CD14-positive monocyte (primary cell): ENCODE measurements around the gene DAPK2. TPM values are rescaled to one million over a fixed set of nuclear protein-coding genes. Genes with fewer than 3 reads are reported as not detected.

ENCODE experiments used
- DNase-seq, 3 donors: peaks; one replicate each; pipeline ENCODE4 v3.0.0-alpha.2; 2011 to 2022
- H2AFZ ChIP-seq: 2 replicates; pipeline ENCODE4 v1.6.0; 2012; ENCODE audit warnings: mild to moderate bottlenecking, low read depth, low read length, inconsistent platforms; ENCODE audit not compliant: insufficient read depth, poor library complexity, severe bottlenecking
- H3K27ac ChIP-seq, 2 donors: 1 replicate in 1 of 2; 2 replicates in 1 of 2; pipeline ENCODE4 v1.5.1; 2012 to 2013; ENCODE audit warnings: low read length in 2 of 2, control low read depth in 1 of 2, inconsistent platforms in 1 of 2, low read depth in 1 of 2, mild to moderate bottlenecking in 1 of 2
- H3K27me3 ChIP-seq, 2 donors: one replicate each; pipeline versions ENCODE4 v1.6.0 to v1.6.1; 2011 to 2013; ENCODE audit warnings: low read length in 2 of 2; ENCODE audit not compliant: control insufficient read depth in 2 of 2, insufficient read depth in 2 of 2
- H3K36me3 ChIP-seq, 2 donors: replicated peaks in 1 of 2; 1 replicate in 1 of 2; 2 replicates in 1 of 2; pipeline versions ENCODE4 v1.5.1 to v1.6.1; 2012 to 2013; ENCODE audit warnings: low read length in 2 of 2, control low read depth in 1 of 2, inconsistent platforms in 1 of 2, mild to moderate bottlenecking in 1 of 2; ENCODE audit not compliant: insufficient read depth in 2 of 2, control insufficient read depth in 1 of 2
- H3K4me1 ChIP-seq, 2 donors: 1 replicate in 1 of 2; 2 replicates in 1 of 2; pipeline versions ENCODE4 v1.5.1 to v1.6.1; 2012 to 2013; ENCODE audit warnings: low read length in 2 of 2, control low read depth in 1 of 2, inconsistent platforms in 1 of 2, mild to moderate bottlenecking in 1 of 2, moderate library complexity in 1 of 2; ENCODE audit not compliant: insufficient read depth in 2 of 2, control insufficient read depth in 1 of 2
- H3K4me2 ChIP-seq: replicated peaks from 2 replicates; pipeline ENCODE3; 2012; ENCODE audit warnings: low read length, moderate library complexity, mild to moderate bottlenecking; ENCODE audit not compliant: poor library complexity, severe bottlenecking; ENCODE audit errors: extremely low read depth
- H3K4me3 ChIP-seq, 3 experiments: fragments of 200-600 bp in 1 of 3; sonication (generic) in 1 of 3; replicated peaks in 1 of 3; 1 replicate in 2 of 3; 2 replicates in 1 of 3; pipeline ENCODE4 v1.5.1; 2011 to 2013; ENCODE audit warnings: low read length in 3 of 3, mild to moderate bottlenecking in 3 of 3, control low read depth in 2 of 3, low read depth in 2 of 3, inconsistent platforms in 1 of 3, moderate library complexity in 1 of 3
- H3K79me2 ChIP-seq: 2 replicates; pipeline ENCODE4 v1.6.0; 2012; ENCODE audit warnings: mild to moderate bottlenecking, control low read depth, inconsistent platforms, low read length, moderate library complexity; ENCODE audit not compliant: insufficient read depth
- H3K9ac ChIP-seq: 2 replicates; pipeline ENCODE4 v1.6.0; 2017; ENCODE audit warnings: low read length, mild to moderate bottlenecking; ENCODE audit not compliant: insufficient read depth, poor library complexity, severe bottlenecking
- H3K9me3 ChIP-seq, 2 donors: replicated peaks in 1 of 2; 1 replicate in 1 of 2; 2 replicates in 1 of 2; pipeline versions ENCODE4 v1.5.1 to v1.6.1; 2012 to 2013; ENCODE audit warnings: low read length in 2 of 2, control low read depth in 1 of 2; ENCODE audit not compliant: control insufficient read depth in 1 of 2, insufficient read depth in 1 of 2
- H4K20me1 ChIP-seq: 2 replicates; pipeline ENCODE4 v1.6.0; 2012; ENCODE audit warnings: mild to moderate bottlenecking, low read length, control low read depth, moderate library complexity; ENCODE audit not compliant: insufficient read depth
- H3K27ac Mint-ChIP-seq, 7 donors: one replicate each; pipeline ENCODE4 v1.8.0; 2020; ENCODE audit warnings: mild to moderate bottlenecking in 7 of 7, mixed read lengths in 7 of 7, moderate library complexity in 6 of 7, inconsistent platforms in 2 of 7
- H3K27me3 Mint-ChIP-seq, 3 donors: one replicate each; pipeline ENCODE4 v1.8.0; 2021 to 2022; ENCODE audit warnings: low read depth in 3 of 3, mild to moderate bottlenecking in 3 of 3, mixed read lengths in 3 of 3, moderate library complexity in 3 of 3, inconsistent platforms in 1 of 3
- H3K36me3 Mint-ChIP-seq, 2 donors: one replicate each; pipeline ENCODE4 v1.8.0; 2020; ENCODE audit warnings: mixed read lengths in 2 of 2, inconsistent platforms in 1 of 2, mild to moderate bottlenecking in 1 of 2
- H3K4me1 Mint-ChIP-seq: one replicate; pipeline ENCODE4 v1.8.0; 2020; ENCODE audit warnings: mild to moderate bottlenecking, mixed read lengths
- H3K4me3 Mint-ChIP-seq, 2 donors: one replicate each; pipeline ENCODE4 v1.8.0; 2020; ENCODE audit warnings: mild to moderate bottlenecking in 2 of 2, mixed read lengths in 2 of 2, moderate library complexity in 1 of 2
- H3K9me3 Mint-ChIP-seq, 7 donors: one replicate each; pipeline ENCODE4 v1.8.0; 2020 to 2022; ENCODE audit warnings: mixed read lengths in 7 of 7, mild to moderate bottlenecking in 6 of 7, moderate library complexity in 6 of 7, inconsistent platforms in 2 of 7
- CTCF ChIP-seq: fragments of 200-600 bp; IDR thresholded peaks from one replicate; pipeline ENCODE4 v1.8.0; 2022; ENCODE audit warnings: antibody characterized with exemption, mild to moderate bottlenecking
- WGBS: methylation state at CpG from one replicate; pipeline ENCODE4 v1.1.5; 2013; ENCODE audit warnings: missing lambda C conversion rate; ENCODE audit not compliant: insufficient coverage; 5-methylcytosine and 5-hydroxymethylcytosine counted together
- intact Hi-C, 2 donors: fragments of 100-400 bp; cut with micrococcal nuclease; formaldehyde crosslinking; loops; one replicate each; pipeline versions ENCODE4 v1.15.0 to v1.15.1; 2023
- polyA plus RNA-seq, 3 donors: library from polyadenylated mRNA; depleted of rRNA in 1 of 3; unstranded in 2 of 3; stranded (reverse) in 1 of 3; fragments of 300-500 nt in 2 of 3; fragments of >200 nt in 1 of 3; fragmentation: Illumina TruSeq in 2 of 3; gene quantifications; 1 replicate in 2 of 3; 2 replicates in 1 of 3; pipeline ENCODE4 v1.2.3, GENCODE V29; 2012 to 2021

The DAPK2 gene
- polyA plus RNA-seq, 3 donors: 0.59 to 4.1 (median 2.1) TPM

DNA sequence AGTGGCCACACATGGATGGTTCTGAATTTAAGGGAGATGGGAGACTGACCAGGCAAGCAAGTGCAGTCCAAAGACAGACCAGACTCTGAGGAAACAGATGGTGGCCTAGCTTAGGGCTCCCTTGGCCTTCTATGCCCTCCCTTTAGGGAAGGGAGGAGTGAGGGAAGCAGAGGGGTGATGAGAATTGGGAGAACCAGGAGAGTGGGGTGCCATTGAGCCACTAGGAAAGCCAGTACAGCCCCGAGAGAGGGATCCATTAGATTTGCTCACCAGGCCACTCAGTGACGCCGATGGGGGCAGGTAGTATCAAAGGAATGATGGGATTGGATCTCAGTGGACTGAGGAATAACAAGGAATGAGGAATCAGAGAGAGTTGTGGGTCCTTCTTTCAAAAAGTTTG, 182.1 kb downstream of the DAPK2 start:
- no peak overlapping the region for H3K4me3 ChIP-seq
- H3K36me3 Mint-ChIP-seq: no peaks in the 10 kb centered on the region
- peaks cover 9% of the 10 kb centered on the region for H3K4me1 Mint-ChIP-seq
- no peak overlapping the region for H2AFZ ChIP-seq
- no peak overlapping the region for H3K27ac ChIP-seq
- no peak overlapping the region for H3K27ac Mint-ChIP-seq
- TF ChIP-seq CTCF: no peak
- no peak overlapping the region for H3K9ac ChIP-seq
- H3K9me3 Mint-ChIP-seq: no peaks in the 10 kb centered on the region
- no peaks in the 10 kb centered on the region for H3K36me3 ChIP-seq
- intact Hi-C loops: no loop called here
- H3K27me3 Mint-ChIP-seq: peaks cover 0 to 4% (median 3%) of the 10 kb centered on the region in 3 donors
- H3K4me1 ChIP-seq: no peaks in the 10 kb centered on the region
- no peak for DNase-seq
- H3K4me2 ChIP-seq: no peak overlapping the region
- no peaks in the 10 kb centered on the region for H3K79me2 ChIP-seq
- H3K27me3 ChIP-seq: no peaks in the 10 kb centered on the region
- no peaks in the 10 kb centered on the region for H3K9me3 ChIP-seq
- no peak overlapping the region for H3K4me3 Mint-ChIP-seq
- WGBS: 63% methylated on average over 3 of the region's 3 CpGs
- no peaks in the 10 kb centered on the region for H4K20me1 ChIP-seq

GRCh38 chr15:63861946-63862517, 184.3 kb downstream of the DAPK2 start:
- no peak overlapping the region for H3K4me2 ChIP-seq
- H3K27me3 ChIP-seq: no peaks in the 10 kb centered on the region
- no peak overlapping the region for H3K9ac ChIP-seq
- peak overlapping the region in 1 of 7 donors; percentile 64 for H3K27ac Mint-ChIP-seq
- no peaks in the 10 kb centered on the region for H3K36me3 ChIP-seq
- H3K4me1 Mint-ChIP-seq: peaks cover 16% of the 10 kb centered on the region
- H4K20me1 ChIP-seq: no peaks in the 10 kb centered on the region
- no peak overlapping the region for H3K27ac ChIP-seq
- WGBS: 95% methylated on average over 2 of the region's 2 CpGs
- no peak overlapping the region for H2AFZ ChIP-seq
- no peaks in the 10 kb centered on the region for H3K79me2 ChIP-seq
- no peak overlapping the region for H3K4me3 ChIP-seq
- intact Hi-C loops: no loop called here
- no peak overlapping the region for H3K4me3 Mint-ChIP-seq
- H3K9me3 Mint-ChIP-seq: peaks cover 0 to 3% (median 0%) of the 10 kb centered on the region in 7 donors
- H3K9me3 ChIP-seq: no peaks in the 10 kb centered on the region
- H3K36me3 Mint-ChIP-seq: no peaks in the 10 kb centered on the region
- peaks cover 0 to 4% (median 3%) of the 10 kb centered on the region in 3 donors for H3K27me3 Mint-ChIP-seq
- no peaks in the 10 kb centered on the region for H3K4me1 ChIP-seq
- TF ChIP-seq CTCF: no peak
- no peak for DNase-seq
